GM18517 (cell line): Measurements from ENCODE around the gene KIAA1671.
"Not testable (repeated sequence)": the region's sequence is repeated elsewhere in the genome, so short reads cannot be mapped to it uniquely, and the experiment has no call there.

Experiments used
- ATAC-seq: cut with Tn5 transposase; IDR thresholded peaks from one replicate; pipeline ENCODE4 v1.9.1; 2021; ENCODE audit warnings: mild to moderate bottlenecking, moderate library complexity; ENCODE audit not compliant: unreplicated experiment

KIAA1671 gene

DNA sequence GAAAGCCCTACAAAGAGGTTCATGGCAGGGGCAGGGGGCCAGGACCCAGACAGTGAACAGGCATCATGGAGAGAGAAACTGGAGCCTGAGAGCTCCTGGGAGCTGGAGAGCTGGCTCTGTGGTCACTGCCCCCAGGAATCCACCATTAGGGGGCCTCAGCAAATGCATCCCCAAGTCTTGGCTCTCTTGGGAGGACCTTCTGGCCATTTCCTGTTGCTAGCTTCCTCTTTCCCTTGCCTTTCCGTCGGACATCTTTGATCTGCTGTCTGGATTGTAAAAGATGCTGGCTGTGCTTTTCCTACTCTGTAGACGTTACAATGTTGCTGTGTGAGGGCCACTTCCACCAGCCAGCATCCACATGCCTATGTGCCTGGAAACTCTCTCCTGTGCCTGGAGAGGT lies 259.8 kb downstream of the KIAA1671 start:
- ATAC-seq = no peak

DNA sequence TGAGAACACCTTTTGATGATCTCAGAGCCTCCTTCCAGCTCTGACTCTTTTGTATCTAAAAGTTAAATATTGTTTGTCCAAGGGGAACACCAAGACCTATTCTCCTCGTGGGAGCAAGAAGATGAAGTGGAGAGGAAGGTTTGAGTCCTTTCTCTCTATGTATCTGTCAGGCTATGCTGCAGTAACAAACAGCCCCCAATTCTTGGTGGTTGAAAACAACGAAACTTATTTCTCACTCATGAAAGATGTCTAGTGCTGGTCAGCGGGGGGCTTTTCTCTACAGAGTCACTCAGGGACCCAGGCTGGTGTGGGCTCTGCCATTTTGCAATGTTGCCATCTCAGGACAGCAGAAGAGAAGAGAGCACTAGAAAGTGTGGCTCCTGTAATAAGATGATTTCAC lies 260.7 kb downstream of the KIAA1671 start:
- ATAC-seq = no peak

DNA sequence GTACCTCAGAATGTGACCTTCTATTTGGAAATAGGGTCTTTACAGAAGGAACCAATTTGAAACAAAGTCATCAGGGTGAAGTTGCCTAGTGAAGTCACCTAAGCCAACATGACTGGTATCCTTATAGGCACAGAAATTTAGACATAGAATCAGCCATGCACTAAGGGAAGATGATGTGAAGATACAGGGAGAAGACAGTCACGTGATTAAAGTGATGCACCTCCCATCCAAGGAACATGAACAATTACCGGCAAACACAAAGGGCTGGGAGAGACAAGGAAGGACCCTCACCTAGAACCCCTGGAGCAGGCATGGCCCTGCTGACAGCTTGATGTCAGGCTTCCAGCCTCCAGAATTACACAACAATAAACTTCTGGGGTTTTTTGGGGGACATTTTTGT lies 263.7 kb downstream of the KIAA1671 start:
- ATAC-seq = no peak

DNA sequence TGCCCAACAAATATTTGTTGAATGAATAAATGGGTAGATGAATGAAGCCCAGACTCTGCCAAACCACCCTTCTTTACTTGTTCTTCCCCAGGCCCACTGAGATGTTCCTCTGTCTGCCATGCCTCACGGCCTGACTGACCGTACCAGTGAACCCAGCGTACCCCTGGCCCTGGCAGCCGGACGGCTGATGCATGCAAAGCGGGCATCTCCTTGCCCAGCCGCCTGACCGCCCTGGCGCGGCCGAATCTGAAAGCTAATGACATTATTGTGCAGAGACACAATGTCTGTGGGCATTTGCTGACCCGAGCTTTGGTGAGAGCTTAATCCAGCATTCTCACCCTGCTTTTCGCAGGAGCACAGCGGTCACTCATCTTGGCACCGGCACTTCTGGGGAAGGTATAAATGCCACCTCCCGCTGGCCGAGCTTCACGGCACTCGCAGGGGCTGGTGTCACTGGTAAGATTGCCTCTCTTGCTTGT lies 266.7 kb downstream of the KIAA1671 start, which contains the start of gene CRYBB2:
CRYBB2 (plus strand) TSS at position 429 of the 479 bp plus-strand sequence. CDS start 1,791 bp downstream, outside the sequence.
- no peak for ATAC-seq

DNA sequence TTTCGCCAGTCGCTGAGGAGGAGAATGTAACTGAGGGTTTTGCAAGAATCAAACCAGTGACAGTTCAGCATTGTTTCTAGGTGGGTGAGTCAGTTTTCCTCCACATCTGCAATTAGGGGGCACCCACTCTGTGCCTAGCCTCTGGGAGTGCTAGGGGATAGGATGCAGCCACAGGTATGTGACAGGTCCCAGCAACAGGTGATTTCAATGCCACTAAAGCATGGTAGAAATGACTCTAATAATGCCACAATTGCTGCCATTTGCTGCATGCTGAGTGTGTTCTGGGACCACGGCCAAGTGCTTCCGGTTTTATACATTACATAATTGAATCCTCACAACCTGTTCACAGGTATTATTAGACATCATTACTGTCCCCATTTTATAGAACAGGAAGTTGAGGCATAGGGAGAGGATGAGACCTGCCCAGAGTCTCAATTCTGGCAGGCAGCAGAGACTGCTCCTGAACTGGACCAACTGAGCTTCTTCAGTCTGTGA lies 267.5 kb downstream of the KIAA1671 start:
- no peak for ATAC-seq

DNA sequence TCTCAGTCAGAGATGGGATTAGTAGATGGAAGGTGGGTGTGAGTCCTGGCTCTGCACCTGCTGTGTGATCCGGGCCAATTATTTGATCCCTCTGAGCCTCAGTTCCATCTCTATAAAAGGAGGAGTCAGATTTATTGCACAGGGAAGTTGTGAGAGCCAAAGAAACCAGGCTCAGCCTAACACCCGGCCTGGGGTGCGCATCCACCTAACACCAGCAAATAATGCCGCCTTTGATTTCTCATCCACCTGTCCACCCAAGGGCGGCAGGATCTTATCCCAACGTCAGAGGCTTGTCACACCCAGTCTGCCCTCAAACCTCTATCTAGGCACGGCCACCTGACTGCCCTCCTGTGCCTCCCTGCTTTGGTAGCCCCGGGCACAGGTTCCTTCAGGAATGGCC lies 269.3 kb downstream of the KIAA1671 start:
- no peak for ATAC-seq

DNA sequence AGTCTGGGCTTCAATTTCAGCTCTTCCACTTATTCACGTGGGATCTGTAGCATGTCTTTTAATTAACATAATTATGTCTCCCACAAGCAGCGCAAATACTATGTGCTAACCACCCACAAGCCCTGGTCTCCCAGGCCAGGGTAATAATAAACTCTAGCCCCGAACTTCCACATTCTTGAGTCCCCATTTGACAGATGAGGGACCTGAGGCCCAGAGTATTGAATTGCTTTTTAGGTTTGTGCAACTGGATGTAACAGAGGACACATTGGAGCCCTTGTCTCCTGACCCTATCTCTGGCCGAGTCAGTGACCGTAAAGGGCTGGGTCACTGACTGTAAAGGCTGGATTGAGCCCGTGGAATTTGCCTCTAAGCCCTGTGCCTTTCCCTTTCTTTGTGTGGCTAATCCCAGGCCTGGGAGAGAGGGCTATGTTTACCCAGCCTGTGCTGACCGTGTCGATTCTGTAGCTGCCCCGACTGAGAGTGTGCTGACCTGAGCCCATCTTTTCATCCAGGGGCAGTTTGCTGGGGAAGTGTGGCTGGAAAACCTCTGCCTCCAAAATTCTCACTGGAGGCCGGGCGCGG lies 270.8 kb downstream of the KIAA1671 start:
- ATAC-seq = no peak

DNA sequence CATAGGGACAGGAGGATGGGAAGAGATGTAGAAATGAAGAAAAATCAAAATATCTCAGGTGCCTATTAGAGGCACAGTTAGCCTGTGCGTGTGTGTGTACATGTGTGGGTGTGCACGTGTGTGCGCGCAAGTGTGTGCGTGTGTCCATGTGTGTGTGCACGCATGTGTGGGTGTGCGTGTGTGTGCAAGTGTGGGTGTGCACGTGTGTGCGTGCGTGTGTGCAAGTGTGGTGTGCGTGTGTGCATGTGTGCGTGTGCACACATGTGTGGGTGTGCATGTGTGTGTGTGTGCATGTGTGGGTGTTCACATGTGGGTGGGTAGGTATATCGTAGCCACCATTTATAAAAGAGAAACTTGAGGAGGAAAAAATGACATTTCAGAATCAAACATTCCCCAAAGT lies 276.3 kb downstream of the KIAA1671 start:
- no peak for ATAC-seq

DNA sequence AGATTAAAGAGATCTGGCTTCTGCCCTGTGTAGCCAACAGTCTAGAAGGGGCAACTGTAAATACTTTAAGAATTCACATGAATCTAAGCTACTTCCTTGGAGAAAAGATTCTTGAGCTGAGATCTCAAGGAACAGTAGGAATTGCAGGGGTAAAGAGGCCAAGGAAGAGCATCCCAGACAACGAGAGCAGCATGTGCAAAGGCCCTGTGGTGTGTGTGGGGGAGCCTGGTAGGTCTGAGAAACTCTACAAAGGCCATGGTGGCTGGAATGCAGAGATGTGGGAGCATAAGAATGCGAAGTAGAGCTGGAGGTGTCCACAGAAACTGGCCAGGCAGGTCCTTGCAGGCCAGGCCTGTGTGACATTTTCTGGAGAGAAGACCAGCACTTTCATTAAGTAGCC lies 278.2 kb downstream of the KIAA1671 start:
- ATAC-seq = not testable (repeated sequence)

DNA sequence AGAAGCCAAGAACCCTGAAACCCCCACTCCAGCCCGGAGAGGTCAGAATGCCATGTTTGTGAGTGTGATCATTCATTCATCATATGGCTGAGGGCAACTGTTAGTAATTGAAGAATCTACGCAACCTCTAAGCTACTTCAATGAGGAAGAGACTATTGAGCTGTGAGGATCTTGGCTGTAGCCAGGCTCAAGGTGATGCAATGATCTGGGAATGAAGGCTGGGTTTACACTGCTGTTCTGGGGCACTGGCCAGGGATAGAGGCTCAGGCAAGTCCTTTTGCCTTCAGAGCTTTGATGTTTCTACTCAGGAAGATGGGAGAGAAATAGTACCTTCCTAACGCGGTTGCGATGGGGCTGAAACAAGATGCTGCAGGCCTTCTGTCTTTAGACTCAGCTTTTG lies 279.8 kb downstream of the KIAA1671 start:
- ATAC-seq = no peak

DNA sequence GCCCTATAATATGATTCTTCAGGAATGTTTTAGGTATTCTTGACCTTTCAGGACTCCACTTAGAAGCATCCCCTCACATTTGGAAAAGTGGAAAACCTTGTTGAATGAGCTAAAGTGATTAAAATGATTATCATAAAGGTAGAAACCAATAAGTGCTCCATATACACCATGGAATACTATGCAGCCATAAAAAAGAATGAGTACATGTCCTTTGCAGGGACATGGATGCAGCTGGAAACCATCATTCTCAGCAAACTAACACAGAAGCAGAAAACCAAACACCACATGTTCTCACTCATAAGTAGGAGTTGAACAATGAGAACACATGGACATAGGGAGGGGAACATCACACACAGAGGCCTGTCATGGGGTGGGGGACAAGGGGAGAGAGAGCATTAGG lies 281.2 kb downstream of the KIAA1671 start:
- ATAC-seq = not testable (repeated sequence)

DNA sequence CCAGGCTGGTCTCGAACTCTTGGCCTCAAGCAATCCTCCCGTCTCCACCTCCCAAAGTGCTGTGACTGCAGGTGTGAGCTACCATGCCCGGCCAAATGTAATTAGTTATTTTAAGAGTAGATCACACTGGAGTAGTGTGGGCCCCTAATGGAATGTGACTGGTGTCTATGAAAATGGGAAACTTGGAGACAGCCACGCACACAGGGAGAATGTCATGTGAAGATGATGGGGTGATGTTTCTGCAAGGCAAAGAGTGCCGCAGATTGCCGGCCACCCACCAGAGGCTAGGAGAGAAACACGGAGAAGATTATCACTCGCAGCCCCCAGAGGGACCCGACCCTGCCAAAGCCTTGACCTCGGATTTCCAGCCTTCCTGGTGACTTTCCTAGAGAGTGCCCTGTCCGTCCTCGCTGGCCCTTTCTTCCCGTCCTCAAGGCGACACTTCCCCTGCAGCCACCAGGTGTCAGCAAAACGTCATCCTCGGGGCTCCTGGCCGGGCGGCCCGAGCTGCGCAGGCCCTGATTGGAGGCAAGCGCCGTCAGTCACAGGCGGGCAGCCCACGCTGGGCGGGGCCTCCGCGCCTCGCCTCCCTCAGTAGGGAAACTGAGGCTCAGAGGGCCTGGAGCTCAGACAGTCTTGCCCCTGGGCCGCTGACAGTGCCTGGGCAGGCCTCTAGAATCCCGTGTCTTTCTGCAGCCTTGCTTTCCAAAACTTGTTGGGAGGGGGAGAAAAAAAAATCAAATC lies 283.2 kb downstream of the KIAA1671 start:
- no peak for ATAC-seq

DNA sequence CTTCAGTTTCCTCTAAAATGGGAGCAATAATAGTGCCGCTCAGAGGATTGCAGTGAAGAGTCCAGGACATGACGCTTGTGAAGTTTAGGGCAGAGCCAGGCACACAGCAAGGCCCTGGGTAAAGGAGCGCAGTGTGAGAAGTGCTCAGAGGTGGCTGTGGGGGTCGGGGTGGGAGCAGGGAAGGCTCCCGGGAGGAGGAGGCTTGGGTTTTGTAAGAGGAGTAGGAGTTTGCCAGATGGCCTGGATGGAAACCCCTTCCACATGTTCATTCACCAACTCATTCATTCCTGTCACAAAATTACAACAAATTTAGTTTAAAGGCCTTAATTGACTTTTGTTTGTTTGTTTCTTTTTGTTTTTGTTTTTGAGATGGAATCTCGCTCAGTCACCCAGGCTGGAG lies 283.9 kb downstream of the KIAA1671 start:
- no peak for ATAC-seq

DNA sequence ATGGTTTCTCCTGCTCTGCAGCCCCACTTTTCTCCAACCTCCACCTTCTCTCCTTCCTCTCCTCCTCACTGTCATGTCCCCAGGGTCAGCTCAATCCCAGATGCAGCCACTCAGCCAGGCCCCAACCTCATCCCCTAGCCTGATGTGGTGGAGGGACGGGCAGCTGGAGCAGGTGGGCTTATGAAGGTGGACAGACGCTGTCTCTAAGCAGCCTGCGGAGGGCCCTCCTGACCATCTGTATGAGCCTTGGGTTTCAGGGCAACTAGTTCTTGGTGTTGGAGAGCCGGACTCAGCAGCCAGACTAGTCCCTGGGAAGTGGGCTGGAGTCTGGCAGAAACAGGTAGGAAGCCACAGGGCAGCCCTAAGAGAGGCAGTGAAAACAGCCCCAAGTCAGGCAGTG lies 285.0 kb downstream of the KIAA1671 start:
- ATAC-seq = no peak

DNA sequence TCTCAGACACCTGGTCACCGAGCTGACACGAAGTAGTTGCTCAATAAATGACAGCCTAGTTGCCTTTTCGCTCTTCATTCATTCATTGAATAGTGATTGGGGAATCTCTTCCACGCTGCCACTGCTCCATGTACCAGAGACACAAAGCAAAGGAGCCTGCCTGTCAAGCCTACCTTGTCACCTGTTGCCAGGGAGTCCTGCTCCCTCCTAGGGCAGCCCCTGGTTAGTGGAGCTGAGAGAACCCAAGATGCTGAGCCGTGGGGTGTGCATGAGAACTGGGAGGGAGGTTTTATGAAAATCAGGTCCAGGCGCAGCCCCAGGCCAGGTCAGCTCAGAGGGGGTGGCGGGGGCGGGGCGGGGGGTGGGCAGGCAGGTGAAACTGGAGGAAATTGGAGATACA lies 285.5 kb downstream of the KIAA1671 start:
- ATAC-seq = not testable (repeated sequence)
